H1 (cell line): Measurements from ENCODE around the gene CLCN5. TPM values are rescaled to one million over a fixed set of nuclear protein-coding genes. Genes with fewer than 3 reads are reported as not detected.
A peak's percentile ranks its signal among the peaks of the same experiment; 100 is the strongest.

Source experiments
- CTCF ChIA-PET: fragments of 300-600 bp; sonication (Branson Sonifier 250); formaldehyde crosslinking; loops from one replicate; lab custom pipeline; 2021; ENCODE audit not compliant: partially characterized antibody; lab: Charles Lee
- POLR2A ChIA-PET: fragments of 300-600 bp; sonication (Branson Sonifier 250); formaldehyde crosslinking; loops from one replicate; lab custom pipeline; 2021; ENCODE audit warnings: inconsistent platforms; ENCODE audit not compliant: partially characterized antibody; lab: Charles Lee
- DNase-seq, 2 experiments: peaks; one replicate each; pipeline versions ENCODE4 v3.0.0 to v3.0.0-alpha.2; 2010 to 2022; ENCODE audit warnings: low spot score in 2 of 2, low read depth in 1 of 2, mixed read lengths in 1 of 2
- FAIRE-seq: peaks from 2 replicates; lab custom pipeline; 2011; peaks lifted over from hg19 to GRCh38; lab: Jason Lieb, UNC
- H2AFZ ChIP-seq: 2 replicates; pipeline ENCODE4 v1.8.1; 2012; ENCODE audit warnings: low read length, inconsistent platforms
- H2AK5ac ChIP-seq: 2 replicates; pipeline ENCODE4 v1.6.1; 2013; ENCODE audit warnings: low read depth, low read length
- H2BK120ac ChIP-seq: replicated peaks from 2 replicates; pipeline ENCODE3; 2013; ENCODE audit warnings: low read depth, low read length, inconsistent platforms
- H2BK12ac ChIP-seq: 2 replicates; pipeline ENCODE4 v1.6.1; 2013; ENCODE audit warnings: low read depth, low read length
- H2BK15ac ChIP-seq: 2 replicates; pipeline ENCODE4 v1.6.1; 2013; ENCODE audit warnings: low read length
- H2BK20ac ChIP-seq: 2 replicates; pipeline ENCODE4 v1.6.1; 2013; ENCODE audit warnings: low read length
- H2BK5ac ChIP-seq: 2 replicates; pipeline ENCODE4 v1.6.1; 2013; ENCODE audit warnings: low read depth, low read length
- H3K14ac ChIP-seq: 2 replicates; pipeline ENCODE4 v1.6.1; 2013; ENCODE audit warnings: inconsistent platforms; ENCODE audit not compliant: insufficient read length
- H3K18ac ChIP-seq: 2 replicates; pipeline ENCODE4 v1.6.1; 2013; ENCODE audit warnings: low read length; ENCODE audit errors: extremely low read depth
- H3K23ac ChIP-seq: 2 replicates; pipeline ENCODE4 v1.6.1; 2013; ENCODE audit warnings: inconsistent platforms; ENCODE audit not compliant: insufficient read length
- H3K23me2 ChIP-seq: 2 replicates; pipeline ENCODE4 v1.6.1; 2013; ENCODE audit warnings: low read depth, low read length
- H3K27ac ChIP-seq: 2 replicates; pipeline ENCODE4 v1.6.1; 2011; ENCODE audit warnings: low read depth, low read length, inconsistent platforms
- H3K27me3 ChIP-seq, 4 experiments: replicated peaks in 1 of 4; 1 replicate in 1 of 4; 2 replicates in 3 of 4; pipeline versions ENCODE4 v1.6.1 to v1.8.1; 2011 to 2013; ENCODE audit warnings: low read length in 3 of 4, mild to moderate bottlenecking in 3 of 4, inconsistent platforms in 2 of 4, mixed read lengths in 2 of 4, moderate library complexity in 1 of 4; ENCODE audit not compliant: control insufficient read depth in 3 of 4, insufficient read depth in 3 of 4; ENCODE audit errors: extremely low read depth in 1 of 4
- H3K36me3 ChIP-seq, 4 experiments: 2 replicates each; pipeline versions ENCODE4 v1.6.1 to v1.8.1; 2011 to 2013; ENCODE audit warnings: mild to moderate bottlenecking in 4 of 4, low read length in 3 of 4, moderate library complexity in 2 of 4, control low read depth in 1 of 4, inconsistent platforms in 1 of 4; ENCODE audit not compliant: insufficient read depth in 4 of 4, control insufficient read depth in 2 of 4
- H3K4ac ChIP-seq: replicated peaks from 2 replicates; pipeline ENCODE3; 2013; ENCODE audit warnings: low read length, low read depth, mixed read lengths, inconsistent platforms; ENCODE audit not compliant: insufficient read length
- H3K4me1 ChIP-seq, 4 experiments: replicated peaks in 1 of 4; 1 replicate in 1 of 4; 2 replicates in 3 of 4; pipeline versions ENCODE4 v1.6.1 to v1.8.1; 2011 to 2013; ENCODE audit warnings: low read length in 3 of 4, inconsistent platforms in 2 of 4, mixed read lengths in 1 of 4; ENCODE audit not compliant: insufficient read depth in 4 of 4, control insufficient read depth in 3 of 4
- H3K4me2 ChIP-seq, 2 experiments: 2 replicates each; pipeline versions ENCODE4 v1.6.1 to v1.8.1; 2011 to 2013; ENCODE audit warnings: low read depth in 2 of 2, low read length in 2 of 2, control low read depth in 1 of 2, inconsistent platforms in 1 of 2, mild to moderate bottlenecking in 1 of 2; ENCODE audit not compliant: insufficient read depth in 1 of 2
- H3K4me3 ChIP-seq, 4 experiments: fragments of 200-600, 300-600 bp in 1 of 4; sonication (generic), shearing (Covaris generic), sonication (Bioruptor Twin) in 1 of 4; 2 replicates each; pipeline versions ENCODE4 v1.5.1 to v1.8.1; 2011 to 2016; ENCODE audit warnings: low read length in 4 of 4, low read depth in 3 of 4, control low read depth in 2 of 4, inconsistent platforms in 2 of 4, mild to moderate bottlenecking in 2 of 4, mixed read lengths in 1 of 4, moderate library complexity in 1 of 4; ENCODE audit not compliant: insufficient read depth in 2 of 4; ENCODE audit errors: extremely low read depth in 1 of 4
- H3K56ac ChIP-seq: replicated peaks from 2 replicates; pipeline ENCODE3; 2013; ENCODE audit warnings: low read depth, mild to moderate bottlenecking, mixed read lengths, low read length, inconsistent platforms; ENCODE audit not compliant: insufficient read length
- H3K79me1 ChIP-seq: 2 replicates; pipeline ENCODE4 v1.6.1; 2013; ENCODE audit warnings: low read depth, low read length, control low read depth
- H3K79me2 ChIP-seq, 2 experiments: 2 replicates each; pipeline versions ENCODE4 v1.6.1 to v1.8.1; 2012 to 2013; ENCODE audit warnings: low read length in 2 of 2, mild to moderate bottlenecking in 2 of 2, inconsistent platforms in 1 of 2; ENCODE audit not compliant: insufficient read depth in 2 of 2, control insufficient read depth in 1 of 2
- H3K9ac ChIP-seq, 4 experiments: replicated peaks in 1 of 4; 1 replicate in 1 of 4; 2 replicates in 3 of 4; pipeline versions ENCODE4 v1.6.1 to v1.8.1; 2011 to 2013; ENCODE audit warnings: low read depth in 3 of 4, low read length in 3 of 4, control low read depth in 2 of 4, mild to moderate bottlenecking in 2 of 4, moderate library complexity in 2 of 4, inconsistent platforms in 1 of 4; ENCODE audit errors: extremely low read depth in 1 of 4
- H3K9me3 ChIP-seq, 2 experiments: 2 replicates each; pipeline versions ENCODE4 v1.6.1 to v1.8.1; 2012 to 2013; ENCODE audit warnings: mild to moderate bottlenecking in 2 of 2, moderate library complexity in 2 of 2, control low read depth in 1 of 2, inconsistent platforms in 1 of 2, low read depth in 1 of 2, low read length in 1 of 2, mixed read lengths in 1 of 2; ENCODE audit not compliant: insufficient read depth in 2 of 2
- H4K20me1 ChIP-seq, 2 experiments: replicated peaks in 1 of 2; 2 replicates each; pipeline versions ENCODE3 to v1.8.1; 2011 to 2013; ENCODE audit warnings: inconsistent platforms in 2 of 2, low read length in 2 of 2, mild to moderate bottlenecking in 1 of 2; ENCODE audit not compliant: insufficient read depth in 2 of 2, control insufficient read depth in 1 of 2
- H4K5ac ChIP-seq: 2 replicates; pipeline ENCODE4 v1.6.1; 2013; ENCODE audit warnings: low read length, low read depth, mixed read lengths, inconsistent platforms; ENCODE audit not compliant: insufficient read length
- H4K8ac ChIP-seq: 2 replicates; pipeline ENCODE4 v1.8.0; 2013; ENCODE audit warnings: mild to moderate bottlenecking, moderate library complexity, low read length, inconsistent platforms; ENCODE audit not compliant: insufficient read depth; ENCODE audit errors: extremely low read depth
- H4K91ac ChIP-seq: replicated peaks from 2 replicates; pipeline ENCODE3; 2013; ENCODE audit warnings: low read length, mixed read lengths, inconsistent platforms; ENCODE audit not compliant: insufficient read length
- NANOG ChIP-seq: IDR thresholded peaks from 2 replicates; pipeline ENCODE4 v1.6.1; 2011; ENCODE audit warnings: low read length, low read depth, mild to moderate bottlenecking, inconsistent platforms; ENCODE audit not compliant: insufficient read depth, poor library complexity, severe bottlenecking
- RAD21 ChIP-seq, 2 experiments: IDR thresholded peaks in 1 of 2; conservative IDR thresholded peaks in 1 of 2; 2 replicates each; pipeline ENCODE4 v1.6.1; 2011; ENCODE audit warnings: low read depth in 2 of 2, low read length in 2 of 2, improper control_type of control experiment in 1 of 2, inconsistent platforms in 1 of 2, mild to moderate bottlenecking in 1 of 2, moderate library complexity in 1 of 2
- WGBS, 2 experiments: shearing (Covaris generic) in 1 of 2; methylation state at CpG; one replicate each; pipeline versions ENCODE4 v1.1.6 to v1.1.7; 2013 to 2015; ENCODE audit warnings: low lambda C conversion rate in 2 of 2, mixed read lengths in 2 of 2, inconsistent platforms in 1 of 2, low coverage in 1 of 2, missing lambda C conversion rate in 1 of 2; ENCODE audit not compliant: insufficient replicate concordance in 2 of 2, insufficient coverage in 1 of 2, insufficient read length in 1 of 2; ENCODE audit errors: extremely low coverage in 1 of 2, missing lambda C conversion rate in 1 of 2; 5-methylcytosine and 5-hydroxymethylcytosine counted together
- polyA plus RNA-seq, 7 experiments: library from polyadenylated mRNA; depleted of rRNA in 3 of 7; stranded (reverse) in 5 of 7; unstranded in 2 of 7; fragments of >200 nt in 5 of 7; fragments of 200-250 nt in 2 of 7; gene quantifications; 1 replicate in 5 of 7; 2 replicates in 1 of 7; 4 replicates in 1 of 7; pipeline versions ENCODE4 v1.2.1 to v1.2.3, GENCODE V29; 2011 to 2013; ENCODE audit warnings: missing spikeins in 2 of 7, mixed read lengths in 2 of 7
- total RNA-seq: library from RNA; stranded (reverse); fragmentation: NEBNext Ultra II Directional; extraction: Animal tissue kit (Norgen Biotek cat#: 25700); gene quantifications from 2 replicates; pipeline ENCODE4 v1.2.1, GENCODE V29; 2021
- TF ChIP-seq, protein P1 (sequence below), 3 experiments: IDR thresholded peaks; 1 replicate in 2 of 3; 2 replicates in 1 of 3; pipeline versions ENCODE4 v1.5.1 to v1.6.1; 2011; ENCODE audit warnings: low read length in 3 of 3, mild to moderate bottlenecking in 3 of 3, inconsistent platforms in 2 of 3, low read depth in 1 of 3, moderate library complexity in 1 of 3; ENCODE audit not compliant: insufficient read depth in 1 of 3; ENCODE audit errors: control extremely low read depth in 1 of 3

CLCN5 gene
- total and polyA plus RNA-seq, 2 of the 8 experiments (the other 6 are each of a cell fraction or from before 2014, with no cell fraction given): 4.2 to 9.7 TPM

DNA sequence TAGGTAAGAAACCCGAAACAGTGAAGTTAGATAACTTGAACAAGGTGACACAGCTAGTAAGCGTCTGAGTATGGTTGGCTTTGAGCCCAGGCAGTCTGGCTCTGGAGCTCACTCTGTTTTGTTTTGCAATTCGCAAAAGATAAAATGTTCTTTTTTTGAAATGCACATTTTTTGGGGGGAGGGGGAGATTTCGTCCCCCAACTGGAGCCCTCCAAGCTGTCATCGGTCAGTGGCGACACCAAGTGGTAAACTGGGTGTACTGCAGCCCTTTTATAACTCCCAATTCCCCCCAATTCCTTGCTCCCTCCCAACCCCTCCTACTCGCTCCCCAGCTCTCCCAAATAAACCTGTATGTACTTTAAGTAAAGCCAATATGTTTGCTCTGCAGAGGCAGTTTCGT is 2.8 kb upstream of the CLCN5 start:
- H3K4me2 ChIP-seq: no peak overlapping the region; a peak in 1 of 4 replicates
- POLR2A ChIA-PET: interaction anchor here (0.6 kb wide), 1 partner anchor 894 kb away, joined by 4 read pairs; no protein-coding TSS in a partner anchor
- peaks cover 0 to 5% (median 3%) of the 10 kb centered on the region in 4 experiments; a peak in 2 of 7 replicates for H3K27me3 ChIP-seq
- H3K79me2 ChIP-seq: no peaks in the 10 kb centered on the region
- H2BK5ac ChIP-seq: no peak overlapping the region
- H2AK5ac ChIP-seq: no peak overlapping the region
- no peaks in the 10 kb centered on the region for H4K20me1 ChIP-seq
- no peak overlapping the region for H2BK12ac ChIP-seq
- DNase-seq (peak in 1 of 2 experiments; percentile 61), FAIRE-seq (peak; percentile 24)
- H3K14ac ChIP-seq: no peak overlapping the region
- CTCF ChIA-PET: interaction anchor here (0.6 to 2.9 kb wide), 27 partner anchors 12 to 291 kb away, joined by 3 to 11 read pairs (median 3); no protein-coding TSS in a partner anchor
- no peak overlapping the region for H4K5ac ChIP-seq
- H3K4me1 ChIP-seq: peaks cover 0 to 3% (median 0%) of the 10 kb centered on the region in 4 experiments; a peak in 3 of 7 replicates
- H4K91ac ChIP-seq: no peak overlapping the region
- no peak overlapping the region for H3K4ac ChIP-seq
- H3K36me3 ChIP-seq: no peaks in the 10 kb centered on the region
- no peak overlapping the region for H3K4me3 ChIP-seq
- 36% methylated on average over 5 of the region's 8 CpGs; no CpG with 5 or more reads in 1 of the 2 experiments for WGBS, 2 experiments
- no peak overlapping the region for H3K23ac ChIP-seq
- H3K9ac ChIP-seq: no peak overlapping the region
- H2BK120ac ChIP-seq: no peak overlapping the region
- H3K79me1 ChIP-seq: no peaks in the 10 kb centered on the region
- no peak overlapping the region for H3K27ac ChIP-seq
- no peak overlapping the region for H3K18ac ChIP-seq
- no peak overlapping the region for H2BK20ac ChIP-seq
- no peak overlapping the region for H4K8ac ChIP-seq
- no peaks in the 10 kb centered on the region for H3K9me3 ChIP-seq
- H2BK15ac ChIP-seq: no peak overlapping the region
- TF ChIP-seq, protein P1, sequence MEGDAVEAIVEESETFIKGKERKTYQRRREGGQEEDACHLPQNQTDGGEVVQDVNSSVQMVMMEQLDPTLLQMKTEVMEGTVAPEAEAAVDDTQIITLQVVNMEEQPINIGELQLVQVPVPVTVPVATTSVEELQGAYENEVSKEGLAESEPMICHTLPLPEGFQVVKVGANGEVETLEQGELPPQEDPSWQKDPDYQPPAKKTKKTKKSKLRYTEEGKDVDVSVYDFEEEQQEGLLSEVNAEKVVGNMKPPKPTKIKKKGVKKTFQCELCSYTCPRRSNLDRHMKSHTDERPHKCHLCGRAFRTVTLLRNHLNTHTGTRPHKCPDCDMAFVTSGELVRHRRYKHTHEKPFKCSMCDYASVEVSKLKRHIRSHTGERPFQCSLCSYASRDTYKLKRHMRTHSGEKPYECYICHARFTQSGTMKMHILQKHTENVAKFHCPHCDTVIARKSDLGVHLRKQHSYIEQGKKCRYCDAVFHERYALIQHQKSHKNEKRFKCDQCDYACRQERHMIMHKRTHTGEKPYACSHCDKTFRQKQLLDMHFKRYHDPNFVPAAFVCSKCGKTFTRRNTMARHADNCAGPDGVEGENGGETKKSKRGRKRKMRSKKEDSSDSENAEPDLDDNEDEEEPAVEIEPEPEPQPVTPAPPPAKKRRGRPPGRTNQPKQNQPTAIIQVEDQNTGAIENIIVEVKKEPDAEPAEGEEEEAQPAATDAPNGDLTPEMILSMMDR (IDR thresholded peaks at IDR 0.05; ENCODE audit: control extremely low read depth in 1 of 3, insufficient read depth in 1 of 3, low read depth in 1 of 3, low read length in 3 of 3): peak; percentile 52 to 62 (median 60)
- TF ChIP-seq NANOG (no peak), RAD21 (IDR thresholded peaks at IDR 0.05 in 1 of 2, conservative IDR thresholded peaks at IDR 0.05 in 1 of 2; ENCODE audit: low read depth in 2 of 2, low read length in 2 of 2) (peak; percentile 53 to 62)
- H2AFZ ChIP-seq: no peak overlapping the region
- no peaks in the 10 kb centered on the region; the same call in 1 of the 2 replicates for H3K23me2 ChIP-seq
- no peak overlapping the region for H3K56ac ChIP-seq
